GM19035 (cell line): ENCODE results near the gene MPV17L2.

Experiments
- ATAC-seq: cut with Tn5 transposase; IDR thresholded peaks from one replicate; pipeline ENCODE4 v1.9.1; 2021; ENCODE audit not compliant: unreplicated experiment

The MPV17L2 gene

GRCh38 chr19:18160493-18160970 lies 32.5 kb upstream of the MPV17L2 start:
- ATAC-seq: no peak

GRCh38 chr19:18160971-18161635 lies 31.9 kb upstream of the MPV17L2 start:
- ATAC-seq: peak; percentile 76

GRCh38 chr19:18161636-18162002 lies 31.4 kb upstream of the MPV17L2 start:
- no peak for ATAC-seq

GRCh38 chr19:18164072-18164471 lies 28.9 kb upstream of the MPV17L2 start:
- ATAC-seq: no peak

- no peak for ATAC-seq
Observed at GRCh38 chr19:18165794-18166544, 27.0 kb upstream of the MPV17L2 start.

- no peak for ATAC-seq
Observed at GRCh38 chr19:18167011-18167410, 26.0 kb upstream of the MPV17L2 start.

GRCh38 chr19:18167975-18168645 lies 24.9 kb upstream of the MPV17L2 start:
- no peak for ATAC-seq

- ATAC-seq: no peak
Observed at GRCh38 chr19:18168673-18169381, 24.2 kb upstream of the MPV17L2 start.

GRCh38 chr19:18170714-18171255 lies 22.2 kb upstream of the MPV17L2 start:
- ATAC-seq: no peak

- no peak for ATAC-seq
Observed at GRCh38 chr19:18171605-18172327, 21.3 kb upstream of the MPV17L2 start.

- no peak for ATAC-seq
Observed at GRCh38 chr19:18172331-18173053, 20.5 kb upstream of the MPV17L2 start.

GRCh38 chr19:18173054-18173571 lies 19.9 kb upstream of the MPV17L2 start:
- ATAC-seq: no peak

- ATAC-seq: peak; percentile 46
Observed at GRCh38 chr19:18173572-18174288, 19.3 kb upstream of the MPV17L2 start, which contains the start of gene IFI30. Gene IFI30, plus strand, starts transcription at chr19:18173813. Its CDS starts 29 bp downstream, at chr19:18173842.

- no peak for ATAC-seq
Observed at GRCh38 chr19:18174983-18175382, 18.0 kb upstream of the MPV17L2 start.

- no peak for ATAC-seq
Observed at GRCh38 chr19:18176367-18177310, 16.4 kb upstream of the MPV17L2 start.

GRCh38 chr19:18179957-18180356 lies 13.1 kb upstream of the MPV17L2 start:
- ATAC-seq: no peak

- ATAC-seq: no peak
Observed at GRCh38 chr19:18183529-18183928, 9.5 kb upstream of the MPV17L2 start.

GRCh38 chr19:18185538-18185937 lies 7.5 kb upstream of the MPV17L2 start:
- ATAC-seq: no peak
